Stimulated activated CD4-positive, alpha-beta T cell treated with anti-CD3 and anti-CD28 coated beads, TNF-alpha, amount 100 ng/mL, for 24 hours (primary cell): Measurements from ENCODE around the gene GGT5.
A peak's percentile ranks its signal among the peaks of the same experiment; 100 is the strongest.
"Not testable (repeated sequence)": the region's sequence is repeated elsewhere in the genome, so short reads cannot be mapped to it uniquely, and the experiment has no call there.

Experiments used
- DNase-seq, 3 experiments: peaks; one replicate each; pipeline ENCODE4 v3.0.0-alpha.2; 2020; ENCODE audit warnings: low read depth in 3 of 3

The GGT5 gene

DNA sequence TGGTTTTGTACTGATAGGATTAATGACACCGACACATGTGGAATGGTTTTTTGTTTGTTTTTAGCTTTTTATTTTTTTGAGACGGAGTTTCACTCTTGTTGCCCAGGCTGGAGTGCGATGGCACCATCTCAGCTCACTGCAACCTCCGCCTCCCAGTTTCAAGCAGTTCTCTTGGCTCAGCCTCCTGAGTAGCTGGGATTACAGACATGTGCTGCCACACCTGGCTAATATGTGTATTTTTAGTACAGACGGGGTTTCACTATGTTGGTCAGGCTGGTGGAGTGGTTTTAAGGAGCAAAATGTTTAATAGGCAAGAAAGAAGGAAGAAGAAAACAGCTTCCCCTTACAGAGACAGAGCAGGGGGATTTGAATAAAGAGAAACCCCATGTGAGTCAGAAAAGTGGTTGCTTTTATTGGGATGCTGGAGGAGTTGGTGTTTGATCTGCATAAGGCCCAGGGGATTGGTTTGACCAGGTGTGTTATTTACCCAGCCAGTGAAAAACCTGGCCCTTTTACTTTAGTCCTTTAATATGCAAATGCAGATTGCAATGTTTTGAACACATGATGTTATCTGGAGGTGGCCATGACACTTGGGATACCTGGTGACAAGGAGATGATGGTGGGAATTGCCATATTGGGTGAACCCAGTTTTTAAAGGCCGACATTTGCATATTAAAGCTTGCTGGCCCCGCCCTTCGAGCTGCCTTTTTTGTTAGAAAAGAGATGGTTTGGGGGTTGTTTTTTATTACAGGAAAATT, 39.3 kb downstream of the GGT5 start:
- DNase-seq: no peak

DNA sequence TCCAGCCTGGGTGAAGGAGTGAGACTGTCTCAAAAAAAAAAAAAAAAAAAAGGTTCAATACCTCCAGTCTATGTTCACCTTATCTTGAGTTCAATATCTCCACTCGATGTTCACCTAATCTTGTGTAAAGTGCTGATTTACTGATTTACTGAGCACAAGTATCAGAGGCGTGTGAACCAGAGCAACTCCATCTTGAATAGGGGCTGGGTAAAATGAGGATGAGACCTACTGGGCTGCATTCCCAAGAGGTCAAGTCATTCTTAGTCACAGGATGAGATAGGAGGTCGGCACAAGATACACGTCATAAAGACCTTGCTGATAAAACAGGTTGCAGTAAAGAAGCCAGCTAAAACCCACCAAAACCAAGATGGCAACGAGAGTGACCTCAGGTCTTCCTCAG, 41.0 kb downstream of the GGT5 start:
- not testable (repeated sequence) for DNase-seq

DNA sequence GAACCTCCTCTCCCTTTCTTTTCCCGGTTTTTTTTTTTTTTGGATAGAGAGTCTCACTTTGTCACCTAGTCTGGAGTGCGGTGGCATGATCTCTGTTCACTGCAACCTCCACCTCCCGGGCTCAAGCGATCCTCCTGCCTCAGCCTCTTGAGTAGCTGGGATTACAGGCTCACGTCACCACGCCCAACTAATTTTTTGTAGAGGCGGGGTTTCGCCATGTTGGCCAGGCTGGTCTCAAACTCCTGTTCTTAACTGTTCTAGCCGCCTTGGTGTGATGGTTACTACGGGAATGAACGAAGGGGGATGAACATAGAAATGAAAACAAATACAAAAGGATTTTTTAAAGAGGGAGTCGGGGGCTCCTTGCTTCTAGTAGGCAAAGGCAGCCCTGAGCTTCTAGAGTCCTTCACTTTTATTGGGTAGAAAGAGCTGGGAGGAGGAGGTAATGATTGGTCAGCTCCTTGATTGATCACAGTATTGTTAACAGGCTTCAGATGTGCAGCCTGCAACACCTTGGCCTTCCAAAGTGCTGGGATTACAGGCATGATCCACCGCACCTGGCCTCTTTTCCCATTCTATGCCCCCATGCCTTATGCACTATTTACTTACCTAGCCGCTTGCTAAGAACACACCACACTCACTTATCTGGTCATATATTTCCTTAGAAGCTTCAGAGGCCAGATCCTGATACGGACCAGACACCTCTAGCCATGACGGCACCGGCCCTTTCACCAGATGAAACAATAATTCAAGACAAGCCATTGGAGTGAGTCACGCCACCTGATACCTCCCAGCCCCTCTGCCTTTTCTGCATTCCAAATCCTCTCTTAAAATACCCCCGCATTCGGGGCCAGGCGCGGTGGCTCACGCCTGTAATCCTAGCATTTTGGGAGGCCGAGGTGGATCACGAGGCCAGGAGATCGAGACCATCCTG, 42.9 kb downstream of the GGT5 start:
- no peak for DNase-seq

DNA sequence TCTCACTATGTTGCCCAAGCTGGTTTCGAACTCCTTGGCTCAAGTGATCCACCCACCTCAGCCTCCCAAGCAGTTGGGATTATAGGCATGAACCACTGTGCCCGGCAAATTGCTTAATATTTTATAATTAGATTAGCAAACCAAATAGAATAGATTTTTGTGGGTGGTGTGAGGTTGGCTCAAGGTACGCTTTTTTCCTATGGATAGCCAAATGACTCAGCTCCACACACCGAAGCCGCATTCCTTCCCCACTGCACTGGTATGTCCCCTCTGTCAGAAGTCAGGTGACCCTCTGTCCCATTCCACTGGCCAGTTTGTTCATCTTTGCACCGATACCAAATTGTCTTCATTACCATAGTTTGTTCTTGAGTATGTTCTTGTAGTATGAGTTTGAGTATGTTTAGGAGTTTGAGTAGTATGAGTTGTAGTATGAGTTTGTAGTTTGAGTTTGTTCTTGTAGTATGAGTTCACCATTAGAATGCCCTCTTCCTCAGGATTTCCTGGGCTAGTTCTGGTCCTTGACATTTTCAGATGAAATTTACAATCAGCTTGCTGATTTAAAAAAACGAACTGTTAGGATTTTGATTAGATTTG, 44.2 kb downstream of the GGT5 start:
- DNase-seq: no peak

DNA sequence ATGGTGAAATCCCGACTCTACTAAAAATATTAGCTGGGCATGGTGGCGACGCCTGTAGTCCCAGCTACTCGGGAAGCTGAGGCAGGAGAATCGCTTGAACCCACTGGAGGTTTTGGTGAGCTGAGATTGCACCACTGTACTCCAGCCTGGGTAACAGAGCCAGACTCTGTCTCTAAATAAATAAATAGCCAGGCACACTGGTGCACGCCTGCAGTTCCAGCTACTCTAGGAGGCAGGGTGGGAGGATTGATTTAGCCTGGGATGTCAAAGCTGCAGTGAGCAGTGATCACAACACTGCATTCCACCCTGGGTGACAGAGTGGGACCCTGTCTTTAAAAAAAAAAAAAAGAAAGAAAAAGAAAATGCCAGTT, 46.2 kb downstream of the GGT5 start:
- no peak for DNase-seq

DNA sequence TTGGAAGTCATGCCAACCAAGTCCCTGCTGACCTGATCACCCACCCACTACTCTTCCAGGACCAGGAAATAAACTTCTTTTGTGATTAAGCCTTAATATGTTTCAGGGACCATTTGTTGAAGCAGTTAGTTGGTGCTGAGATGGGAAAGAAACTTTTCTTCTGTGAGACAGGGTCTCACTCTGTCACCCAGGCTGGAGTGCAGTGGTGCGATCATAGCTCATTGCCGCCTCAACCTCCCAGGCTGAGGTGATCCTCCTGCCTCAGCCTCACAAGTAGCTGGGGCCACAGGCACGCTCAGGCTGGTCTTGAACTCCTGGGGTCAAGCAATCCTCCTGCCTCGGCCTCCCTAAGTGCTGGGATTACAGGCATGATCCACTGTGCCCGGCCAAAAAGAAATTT, 53.0 kb downstream of the GGT5 start:
- DNase-seq: no peak

DNA sequence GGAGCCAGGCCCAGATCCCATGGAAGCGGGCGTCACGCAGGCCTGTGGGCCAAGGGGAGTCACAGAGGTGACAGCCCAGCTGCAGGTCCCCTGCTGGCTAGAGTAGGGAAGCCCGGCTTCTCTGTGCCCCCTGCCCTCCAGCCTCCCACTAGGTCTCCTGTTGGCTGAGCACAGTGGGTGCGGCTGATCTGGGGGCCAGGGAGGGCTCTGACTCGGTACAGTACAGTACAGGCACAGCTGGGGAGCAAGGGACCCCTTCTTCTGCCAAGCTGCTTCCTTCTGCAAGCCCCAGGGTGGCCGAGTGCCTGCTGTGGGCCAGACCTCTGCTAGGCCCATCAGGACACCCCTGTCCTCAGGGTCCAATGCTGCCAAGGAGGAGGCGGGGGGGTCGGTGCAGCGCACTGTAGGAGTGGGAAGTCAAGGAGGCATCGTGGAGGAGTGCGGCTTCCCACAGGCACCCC, 53.5 kb downstream of the GGT5 start:
- no peak for DNase-seq

DNA sequence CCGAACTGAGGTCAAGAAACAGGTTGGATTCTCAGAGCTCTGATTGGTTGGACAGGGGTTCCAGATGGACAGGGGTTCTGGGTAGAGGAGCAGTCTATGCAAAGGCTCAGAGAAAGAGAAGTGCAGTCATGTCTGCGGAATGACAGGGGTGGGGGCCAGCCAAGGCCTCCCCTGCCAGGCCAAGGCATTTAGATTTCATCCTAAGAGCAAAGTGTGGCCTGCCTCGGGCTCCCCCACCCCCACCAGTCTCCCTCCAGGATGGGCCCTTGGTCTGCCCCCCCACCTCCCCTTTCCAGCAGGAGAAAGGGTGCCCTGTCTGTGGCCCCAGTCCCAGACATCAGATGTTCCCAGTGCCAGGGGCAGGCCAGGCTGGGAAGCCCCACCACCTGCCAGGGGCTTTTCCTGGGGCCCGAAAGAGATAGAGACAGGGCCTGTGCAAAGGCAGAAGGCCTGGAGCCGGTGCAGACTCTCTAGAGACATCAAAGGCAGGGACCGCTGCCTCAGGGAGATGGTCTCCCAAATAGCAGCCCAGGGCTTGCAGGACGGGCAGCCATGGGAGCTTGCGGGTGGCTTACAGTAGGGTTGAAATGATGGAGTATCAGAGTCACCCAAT, 54.2 kb downstream of the GGT5 start:
- DNase-seq: no peak

DNA sequence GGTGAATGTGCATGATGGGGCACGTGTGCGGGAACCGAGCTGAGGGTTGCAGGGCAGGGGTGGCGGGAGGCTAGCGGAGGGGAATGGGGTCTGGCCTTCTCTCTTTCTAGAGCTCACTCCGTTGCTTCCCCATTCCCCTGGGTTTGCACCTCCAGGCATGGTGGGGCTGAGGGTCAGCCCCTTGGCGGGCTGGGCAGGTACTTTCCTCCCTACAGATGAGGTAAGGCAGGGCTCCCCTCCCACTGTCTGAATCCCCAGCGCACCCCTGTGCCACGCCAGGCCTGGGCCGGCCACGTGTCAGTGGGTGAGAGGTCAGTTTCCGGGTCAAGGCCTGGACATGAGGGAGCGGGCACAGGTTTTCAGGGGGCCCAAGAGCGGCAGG, 54.7 kb downstream of the GGT5 start:
- DNase-seq: no peak

DNA sequence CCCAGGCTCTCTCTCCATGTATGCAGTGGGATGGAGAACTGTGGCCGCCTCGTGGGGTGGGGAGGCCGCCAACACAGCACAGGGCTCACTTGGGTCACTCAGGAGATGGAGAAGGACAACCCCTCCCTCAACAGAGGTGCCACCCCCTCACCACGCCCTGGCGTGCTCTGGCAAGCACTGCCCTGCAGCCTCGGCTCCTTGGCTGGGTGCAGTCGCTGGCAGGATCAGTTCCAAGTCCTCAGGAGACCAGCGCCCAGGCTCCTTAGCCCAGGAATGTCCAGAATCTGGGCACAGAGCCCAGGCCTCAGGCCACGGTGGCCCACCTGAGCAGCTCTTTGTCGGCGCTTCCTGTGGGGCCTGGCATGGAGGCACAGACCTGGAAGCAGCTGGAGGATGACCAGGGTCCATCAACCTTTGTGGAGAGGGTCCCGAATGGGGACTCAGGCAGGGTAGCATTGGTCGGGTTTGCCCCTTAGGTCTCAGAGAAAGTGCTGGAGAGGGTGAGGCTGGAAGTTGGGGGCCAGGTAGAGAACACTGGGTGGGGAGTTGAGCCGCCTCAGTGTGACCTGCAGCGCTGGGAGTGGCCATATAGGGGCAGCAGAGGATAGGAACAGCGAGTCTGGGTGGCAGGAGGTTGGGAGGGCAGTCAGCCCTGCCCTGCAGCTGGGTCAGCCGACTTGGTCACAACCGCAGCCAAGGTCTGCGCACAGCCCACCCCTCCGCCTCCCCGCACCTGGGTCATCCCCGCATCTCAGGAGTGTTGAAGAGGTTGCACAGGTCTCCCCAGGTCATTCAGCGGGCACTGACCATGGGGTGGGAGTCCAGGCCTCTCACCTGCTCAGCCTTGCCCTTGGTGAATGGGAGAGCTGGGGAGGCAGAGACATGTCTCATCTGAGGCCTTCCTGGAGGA, 55.4 kb downstream of the GGT5 start:
- peak in 2 of 3 experiments; percentile 19 to 45 for DNase-seq

DNA sequence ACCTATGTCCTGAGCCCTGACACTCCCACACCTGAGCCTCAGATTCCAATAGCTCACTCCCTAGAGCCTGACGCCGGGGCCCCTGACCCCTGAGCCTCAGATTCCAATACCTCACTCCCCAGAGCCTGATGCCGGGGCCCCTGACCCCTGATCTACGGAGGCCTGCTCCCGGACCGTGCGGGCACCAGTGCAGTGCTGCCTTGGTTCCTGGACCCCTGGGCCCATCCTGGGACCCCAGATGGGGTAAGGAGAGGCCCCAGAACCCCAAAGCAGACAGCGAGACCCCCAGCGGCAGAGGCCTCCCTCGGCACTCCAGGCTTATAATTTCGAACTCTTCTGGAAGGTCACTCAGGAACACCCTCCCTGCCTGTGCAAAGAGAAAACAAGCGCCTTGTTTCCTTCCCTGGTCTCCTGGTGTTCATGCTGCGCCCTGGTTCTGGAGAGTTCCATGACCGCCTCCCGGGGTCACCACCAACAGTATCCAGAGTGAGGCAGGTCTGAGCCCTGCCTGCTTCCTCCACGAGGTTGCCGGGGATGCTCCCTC, 56.1 kb downstream of the GGT5 start:
- DNase-seq: no peak

DNA sequence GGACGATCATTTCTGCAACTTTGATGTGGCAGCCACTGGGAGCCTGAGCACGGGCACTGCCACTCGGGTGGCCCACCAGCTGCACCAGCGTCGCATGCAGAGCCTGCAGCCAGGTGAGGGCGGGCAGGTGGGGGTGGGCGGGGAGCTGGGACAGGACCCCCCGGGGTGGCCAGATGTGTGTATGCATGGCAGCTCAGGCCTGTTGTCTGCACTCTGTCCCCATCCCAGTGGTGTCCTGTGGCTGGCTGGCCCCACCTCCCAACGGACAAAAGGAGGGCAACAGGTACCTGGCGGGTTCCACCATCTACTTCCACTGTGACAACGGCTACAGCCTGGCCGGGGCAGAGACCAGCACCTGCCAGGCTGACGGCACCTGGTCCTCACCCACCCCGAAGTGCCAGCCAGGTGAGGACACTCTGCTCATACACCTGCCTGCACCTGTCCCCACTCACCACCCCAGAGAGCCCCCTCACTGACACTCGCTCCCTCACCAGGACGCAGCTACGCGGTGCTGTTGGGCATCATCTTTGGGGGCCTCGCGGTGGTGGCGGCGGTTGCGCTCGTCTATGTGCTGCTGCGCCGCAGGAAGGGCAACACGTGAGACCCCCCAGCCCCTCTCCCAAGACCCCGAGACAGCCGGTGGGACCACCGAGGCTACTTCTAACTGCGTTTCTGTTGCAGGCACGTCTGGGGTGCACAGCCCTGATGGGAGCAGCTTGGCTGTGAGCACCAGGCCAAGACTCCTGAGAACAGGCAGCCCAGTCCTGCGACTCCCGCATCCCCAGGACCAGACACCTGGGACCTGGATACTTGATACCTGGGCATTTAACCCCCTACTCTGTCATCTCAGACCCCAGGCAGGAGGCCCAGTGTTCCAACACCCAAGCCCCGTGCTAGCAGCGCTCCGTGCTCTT, 56.9 kb downstream of the GGT5 start:
- DNase-seq: no peak

DNA sequence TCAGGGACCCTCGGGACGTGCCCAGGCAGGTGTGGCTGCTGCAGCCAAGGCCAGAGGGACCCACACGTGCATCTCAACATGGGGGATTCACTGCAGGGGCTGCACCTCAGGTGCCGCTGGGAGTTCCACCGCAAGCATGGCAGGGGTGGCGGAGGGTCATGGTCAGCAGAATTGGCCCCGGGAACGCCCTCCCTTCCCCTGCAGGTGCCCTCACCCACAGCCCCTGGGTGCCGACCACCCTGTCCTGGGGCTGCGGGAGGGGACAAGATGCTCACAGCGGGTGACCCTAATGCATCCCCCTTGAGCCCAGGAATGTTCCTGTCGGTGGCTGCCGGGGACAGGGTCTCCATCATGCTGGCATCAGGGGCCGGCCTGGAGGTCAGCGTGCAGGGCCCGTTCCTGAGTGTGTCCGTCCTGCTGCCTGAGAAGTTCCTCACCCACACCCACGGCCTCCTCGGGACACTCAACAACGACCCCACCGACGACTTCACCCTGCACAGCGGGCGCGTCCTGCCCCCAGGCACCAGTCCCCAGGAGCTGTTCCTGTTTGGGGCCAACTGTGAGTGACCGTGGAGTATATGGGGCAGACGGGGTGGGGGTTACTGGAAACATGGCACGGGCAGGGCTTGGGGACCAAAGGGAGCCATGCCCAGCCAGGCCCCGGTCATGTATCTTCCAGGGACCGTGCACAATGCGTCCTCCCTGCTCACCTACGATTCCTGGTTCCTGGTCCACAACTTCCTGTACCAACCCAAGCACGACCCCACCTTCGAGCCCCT, 57.8 kb downstream of the GGT5 start:
- DNase-seq: no peak

DNA sequence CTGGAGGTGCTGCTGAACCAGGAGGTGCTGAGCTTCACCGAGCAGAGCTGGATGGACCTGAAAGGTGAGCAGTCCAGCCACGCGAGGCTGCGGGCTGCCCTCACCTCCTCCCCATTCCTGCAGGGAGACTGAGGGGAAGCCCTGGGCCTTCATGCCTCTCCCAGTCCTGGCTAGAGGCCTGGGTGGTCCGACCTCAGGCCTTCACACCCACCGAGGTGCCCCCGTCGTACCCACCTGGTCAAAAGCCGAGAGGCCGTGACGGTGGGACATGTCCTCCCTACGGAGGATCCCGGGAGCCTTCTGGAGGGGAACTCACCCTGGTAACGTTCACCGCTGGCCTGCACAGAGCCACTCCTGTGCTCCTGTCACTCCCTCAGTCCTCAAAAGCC, 58.5 kb downstream of the GGT5 start:
- DNase-seq: no peak

DNA sequence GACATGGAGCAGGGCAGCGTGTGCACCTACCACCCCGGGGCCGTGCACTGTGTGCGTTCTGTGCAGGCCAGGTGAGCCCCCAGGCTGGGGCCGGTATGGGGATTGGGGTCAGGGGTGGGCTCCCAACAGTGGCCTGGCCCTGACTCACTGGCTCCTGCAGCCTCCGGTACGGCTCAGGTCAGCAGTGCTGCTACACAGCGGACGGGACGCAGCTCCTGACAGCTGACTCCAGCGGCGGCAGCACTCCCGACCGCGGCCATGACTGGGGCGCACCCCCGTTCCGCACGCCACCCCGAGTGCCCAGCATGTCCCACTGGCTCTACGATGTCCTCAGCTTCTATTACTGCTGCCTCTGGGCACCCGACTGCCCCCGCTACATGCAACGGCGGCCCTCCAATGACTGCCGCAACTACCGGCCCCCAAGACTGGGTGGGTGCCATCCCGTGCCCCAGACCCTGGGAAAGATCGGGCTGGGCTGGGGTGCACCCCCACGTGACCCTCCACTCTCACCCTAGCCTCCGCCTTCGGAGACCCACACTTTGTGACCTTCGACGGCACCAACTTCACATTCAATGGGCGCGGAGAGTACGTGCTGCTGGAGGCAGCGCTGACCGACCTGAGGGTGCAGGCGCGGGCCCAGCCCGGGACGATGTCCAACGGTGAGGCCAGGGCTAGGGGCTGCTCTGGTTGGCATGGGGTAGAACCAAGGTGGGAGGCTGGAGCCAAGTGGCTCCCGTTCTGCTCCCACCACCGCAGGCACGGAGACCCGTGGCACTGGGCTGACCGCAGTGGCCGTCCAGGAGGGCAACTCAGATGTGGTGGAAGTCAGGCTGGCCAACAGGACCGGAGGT, 59.2 kb downstream of the GGT5 start:
- no peak for DNase-seq

DNA sequence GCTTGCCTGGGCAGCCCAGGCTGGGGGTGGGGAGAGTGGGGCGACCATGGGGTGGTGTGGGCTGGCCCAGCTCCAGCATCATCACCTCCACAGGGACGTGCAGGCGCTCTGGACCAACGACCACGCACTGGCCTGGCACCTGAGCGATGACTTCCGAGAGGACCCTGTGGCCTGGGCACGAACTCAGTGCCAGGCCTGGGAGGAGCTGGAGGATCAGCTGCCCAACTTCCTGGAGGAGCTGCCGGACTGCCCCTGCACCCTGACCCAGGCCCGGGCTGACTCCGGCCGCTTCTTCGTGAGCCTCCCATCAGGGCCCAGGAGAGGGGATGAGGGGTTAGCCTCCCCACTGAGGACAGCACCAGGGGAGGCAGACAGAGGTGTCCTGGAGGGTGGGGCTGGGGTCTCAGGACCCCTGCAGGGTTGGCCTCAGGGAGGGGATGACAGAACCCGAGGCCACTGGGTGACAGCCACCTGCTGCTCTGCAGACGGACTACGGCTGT, 59.8 kb downstream of the GGT5 start:
- no peak for DNase-seq

DNA sequence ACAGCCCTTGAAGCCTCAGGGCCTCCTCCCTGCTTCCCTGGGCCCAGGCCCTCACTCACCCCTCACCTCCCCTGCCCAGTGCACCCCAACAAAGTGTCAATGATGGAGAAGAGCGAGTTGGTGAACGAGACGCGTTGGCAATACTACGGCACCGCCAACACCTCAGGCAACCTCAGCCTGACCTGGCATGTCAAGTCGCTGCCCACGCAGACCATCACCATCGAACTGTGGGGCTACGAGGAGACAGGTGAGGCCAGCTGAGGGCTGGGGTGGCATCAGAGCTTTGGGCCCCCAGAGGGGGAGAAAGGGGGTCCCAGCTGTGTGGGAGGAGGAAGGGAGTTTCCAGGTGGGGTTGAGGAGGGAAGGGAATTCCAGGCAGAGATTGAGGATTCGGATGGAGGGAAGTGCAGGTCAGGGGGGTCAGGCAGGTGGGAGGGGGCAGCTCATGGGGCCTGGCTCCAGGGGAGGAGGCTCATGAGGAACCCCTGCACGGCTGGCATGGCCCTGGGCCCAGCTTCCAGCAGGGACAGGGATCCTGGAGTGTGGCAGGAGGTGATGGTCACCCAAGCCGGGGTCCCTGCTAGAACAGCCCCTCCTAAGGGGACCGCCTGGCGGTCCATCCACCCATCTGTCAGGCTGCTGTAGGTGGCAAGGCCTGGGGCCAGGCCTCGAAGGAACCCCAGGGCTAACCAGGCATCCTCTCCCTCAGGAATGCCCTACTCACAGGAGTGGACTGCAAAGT, 60.7 kb downstream of the GGT5 start:
- DNase-seq: no peak
